Measurements from ENCODE around the gene LMNA. TPM values are rescaled to one million over a fixed set of nuclear protein-coding genes. Genes with fewer than 3 reads are reported as not detected.

LMNA gene
- polyA plus RNA-seq, 1 of the 3 experiments (the other 2 are of a cell fraction) = 983 TPM

DNA sequence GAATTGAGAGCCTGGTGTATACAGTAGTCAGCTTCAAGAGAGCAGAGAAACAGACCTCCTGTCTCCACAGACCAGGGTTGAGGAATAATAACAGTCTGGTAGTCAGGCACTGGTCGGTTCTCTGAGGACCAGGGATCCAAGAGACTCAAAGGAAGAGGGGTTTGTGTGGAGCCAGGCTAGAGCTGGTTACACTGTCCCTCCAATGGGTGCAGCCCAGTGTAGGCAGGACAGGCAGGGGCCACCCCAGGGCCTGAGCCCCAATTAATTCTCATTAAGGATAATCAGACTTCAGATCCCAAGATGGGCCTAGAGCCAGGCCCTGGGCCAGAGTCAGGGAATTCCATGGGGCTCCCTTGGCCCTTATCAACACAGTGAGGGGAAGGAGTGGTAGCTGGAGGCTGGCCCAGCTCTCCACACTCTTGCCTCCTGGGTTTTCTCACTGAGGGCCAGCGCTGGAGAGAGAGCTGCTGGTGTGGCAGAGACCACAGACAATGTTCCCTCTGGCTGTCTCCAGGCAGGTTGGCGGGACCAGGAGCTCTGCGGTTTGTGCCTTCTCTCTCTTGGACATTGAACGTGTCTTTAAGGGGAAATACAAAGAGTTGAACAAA lies 48.0 kb downstream of the LMNA start:
- DNase-seq = peak; percentile 56
- no peak overlapping the region for H2AFZ ChIP-seq (ENCODE audit: low read depth)
- H3K27ac ChIP-seq (ENCODE audit: low read depth in 2 of 2, low read length in 1 of 2) = no peak overlapping the region
- H3K9me3 ChIP-seq = no peaks in the 10 kb centered on the region
- peaks cover 3 to 18% of the 10 kb centered on the region in 2 experiments; a peak in 2 of 4 replicates for H3K4me1 ChIP-seq (ENCODE audit: control insufficient read depth in 1 of 2, insufficient read depth in 2 of 2, low read depth in 1 of 2, low read length in 1 of 2)
- no peaks in the 10 kb centered on the region for H3K9me2 ChIP-seq
- TF ChIP-seq, protein P1, sequence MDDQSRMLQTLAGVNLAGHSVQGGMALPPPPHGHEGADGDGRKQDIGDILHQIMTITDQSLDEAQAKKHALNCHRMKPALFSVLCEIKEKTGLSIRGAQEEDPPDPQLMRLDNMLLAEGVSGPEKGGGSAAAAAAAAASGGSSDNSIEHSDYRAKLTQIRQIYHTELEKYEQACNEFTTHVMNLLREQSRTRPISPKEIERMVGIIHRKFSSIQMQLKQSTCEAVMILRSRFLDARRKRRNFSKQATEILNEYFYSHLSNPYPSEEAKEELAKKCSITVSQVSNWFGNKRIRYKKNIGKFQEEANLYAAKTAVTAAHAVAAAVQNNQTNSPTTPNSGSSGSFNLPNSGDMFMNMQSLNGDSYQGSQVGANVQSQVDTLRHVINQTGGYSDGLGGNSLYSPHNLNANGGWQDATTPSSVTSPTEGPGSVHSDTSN (IDR thresholded peaks at IDR 0.05) = no peak
- TF ChIP-seq GATA2 (CRISPR knock-in tag; IDR thresholded peaks at IDR 0.05) = peak; percentile 26; the same call in 1 of the 2 replicates
- POLR2A ChIA-PET = interaction anchor here (1.4 kb wide), 1 partner anchor 51 kb away, joined by 4 read pairs; the partner anchor contains the start of gene PMF1
- H4K20me1 ChIP-seq (ENCODE audit: insufficient read depth) = no peaks in the 10 kb centered on the region
- H3K79me2 ChIP-seq (ENCODE audit: insufficient read depth) = no peaks in the 10 kb centered on the region
- no peaks in the 10 kb centered on the region for H3K27me3 ChIP-seq (ENCODE audit: insufficient read depth)
- CTCF ChIA-PET = interaction anchor here (0.5 to 2.8 kb wide), 6 partner anchors 10 to 861 kb away, joined by 3 to 9 read pairs (median 3); no protein-coding TSS in a partner anchor
- no peaks in the 10 kb centered on the region for H3F3A ChIP-seq (replicated peaks; ENCODE audit: insufficient read depth)
- no peak overlapping the region for H3K9ac ChIP-seq
- 86% methylated on average over 5 of the region's 5 CpGs for WGBS (ENCODE audit: low lambda C conversion rate)
- H3K4me3 ChIP-seq (ENCODE audit: low read depth in 2 of 2, low read length in 1 of 2) = no peak overlapping the region
- no peaks in the 10 kb centered on the region for H3K36me3 ChIP-seq (replicated peaks in 1 of 2; ENCODE audit: control insufficient read depth in 1 of 2, insufficient read depth in 2 of 2, low read length in 1 of 2)
- no peak overlapping the region for H3K4me2 ChIP-seq

DNA sequence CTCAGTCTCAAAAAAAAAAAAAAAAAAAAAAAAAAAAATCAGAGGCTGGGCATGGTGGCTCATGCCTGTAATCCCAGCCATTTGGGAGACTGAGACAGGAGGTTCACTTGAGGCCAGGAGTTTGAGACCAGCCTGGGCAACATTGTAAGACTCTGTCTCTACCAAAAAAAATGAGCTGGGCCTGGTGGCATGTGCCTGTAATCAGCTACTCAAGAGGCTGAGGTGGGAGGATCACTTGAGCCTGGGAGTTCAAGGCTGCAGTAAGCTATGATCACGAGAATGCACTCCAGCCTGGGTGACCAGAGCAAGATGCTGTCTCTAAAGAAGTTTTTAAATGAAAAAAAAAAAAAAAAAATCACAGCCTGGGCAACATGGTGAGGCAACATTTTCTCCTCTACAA lies 49.2 kb downstream of the LMNA start:
- Histone ChIP-seq H3F3A (replicated peaks; ENCODE audit: insufficient read depth) (no peaks in the 10 kb centered on the region), H3K36me3 (replicated peaks in 1 of 2; ENCODE audit: control insufficient read depth in 1 of 2, insufficient read depth in 2 of 2, low read length in 1 of 2) (no peaks in the 10 kb centered on the region), H2AFZ (ENCODE audit: low read depth) (no peak overlapping the region), H3K9me3 (no peaks in the 10 kb centered on the region), H3K9ac (no peak overlapping the region), H3K4me3 (ENCODE audit: low read depth in 2 of 2, low read length in 1 of 2) (no peak overlapping the region), H4K20me1 (ENCODE audit: insufficient read depth) (no peaks in the 10 kb centered on the region), H3K4me2 (no peak overlapping the region), H3K79me2 (ENCODE audit: insufficient read depth) (no peaks in the 10 kb centered on the region), H3K27me3 (ENCODE audit: insufficient read depth) (no peaks in the 10 kb centered on the region), H3K27ac (ENCODE audit: low read depth in 2 of 2, low read length in 1 of 2) (no peak overlapping the region), H3K9me2 (no peaks in the 10 kb centered on the region), H3K4me1 (ENCODE audit: control insufficient read depth in 1 of 2, insufficient read depth in 2 of 2, low read depth in 1 of 2, low read length in 1 of 2) (peaks cover 3 to 18% of the 10 kb centered on the region in 2 experiments; a peak in 2 of 4 replicates)
- 94% methylated on average over 1 of the region's 1 CpG for WGBS (ENCODE audit: low lambda C conversion rate)
- no peak for DNase-seq
- ChIA-PET POLR2A (no interaction called here), CTCF (interaction anchor here (0.6 to 2.2 kb wide), 10 partner anchors 10 to 96 kb away, joined by 3 to 7 read pairs (median 4); no protein-coding TSS in a partner anchor)
- TF ChIP-seq FOXM1 (IDR thresholded peaks at IDR 0.05; ENCODE audit: low read depth) (no peak), NRF1 (IDR thresholded peaks at IDR 0.05; ENCODE audit: low read depth, low read length) (no peak), TCF12 (IDR thresholded peaks at IDR 0.05) (no peak), TAF1 (IDR thresholded peaks at IDR 0.05; ENCODE audit: borderline replicate concordance, low read depth, low read length) (no peak), RFX5 (IDR thresholded peaks at IDR 0.05; ENCODE audit: low read length) (no peak), RCOR1 (IDR thresholded peaks at IDR 0.05; ENCODE audit: low read length) (no peak), JUND (IDR thresholded peaks at IDR 0.05) (no peak), FOXJ3 (CRISPR knock-in tag; IDR thresholded peaks at IDR 0.05) (no peak), NFIC (IDR thresholded peaks at IDR 0.05; ENCODE audit: borderline replicate concordance) (no peak), CHD2 (IDR thresholded peaks at IDR 0.05; ENCODE audit: low read length, partially characterized antibody) (no peak), GABPA (IDR thresholded peaks at IDR 0.05; ENCODE audit: low read depth) (no peak), FOSL2 (IDR thresholded peaks at IDR 0.05; ENCODE audit: borderline replicate concordance, low read depth) (no peak), TEAD4 (IDR thresholded peaks at IDR 0.05; ENCODE audit: borderline replicate concordance, insufficient read depth) (no peak)
- TF ChIP-seq, protein P2, sequence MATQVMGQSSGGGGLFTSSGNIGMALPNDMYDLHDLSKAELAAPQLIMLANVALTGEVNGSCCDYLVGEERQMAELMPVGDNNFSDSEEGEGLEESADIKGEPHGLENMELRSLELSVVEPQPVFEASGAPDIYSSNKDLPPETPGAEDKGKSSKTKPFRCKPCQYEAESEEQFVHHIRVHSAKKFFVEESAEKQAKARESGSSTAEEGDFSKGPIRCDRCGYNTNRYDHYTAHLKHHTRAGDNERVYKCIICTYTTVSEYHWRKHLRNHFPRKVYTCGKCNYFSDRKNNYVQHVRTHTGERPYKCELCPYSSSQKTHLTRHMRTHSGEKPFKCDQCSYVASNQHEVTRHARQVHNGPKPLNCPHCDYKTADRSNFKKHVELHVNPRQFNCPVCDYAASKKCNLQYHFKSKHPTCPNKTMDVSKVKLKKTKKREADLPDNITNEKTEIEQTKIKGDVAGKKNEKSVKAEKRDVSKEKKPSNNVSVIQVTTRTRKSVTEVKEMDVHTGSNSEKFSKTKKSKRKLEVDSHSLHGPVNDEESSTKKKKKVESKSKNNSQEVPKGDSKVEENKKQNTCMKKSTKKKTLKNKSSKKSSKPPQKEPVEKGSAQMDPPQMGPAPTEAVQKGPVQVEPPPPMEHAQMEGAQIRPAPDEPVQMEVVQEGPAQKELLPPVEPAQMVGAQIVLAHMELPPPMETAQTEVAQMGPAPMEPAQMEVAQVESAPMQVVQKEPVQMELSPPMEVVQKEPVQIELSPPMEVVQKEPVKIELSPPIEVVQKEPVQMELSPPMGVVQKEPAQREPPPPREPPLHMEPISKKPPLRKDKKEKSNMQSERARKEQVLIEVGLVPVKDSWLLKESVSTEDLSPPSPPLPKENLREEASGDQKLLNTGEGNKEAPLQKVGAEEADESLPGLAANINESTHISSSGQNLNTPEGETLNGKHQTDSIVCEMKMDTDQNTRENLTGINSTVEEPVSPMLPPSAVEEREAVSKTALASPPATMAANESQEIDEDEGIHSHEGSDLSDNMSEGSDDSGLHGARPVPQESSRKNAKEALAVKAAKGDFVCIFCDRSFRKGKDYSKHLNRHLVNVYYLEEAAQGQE (IDR thresholded peaks at IDR 0.05; ENCODE audit: low read depth, low read length) = no peak
- TF ChIP-seq, protein P3, sequence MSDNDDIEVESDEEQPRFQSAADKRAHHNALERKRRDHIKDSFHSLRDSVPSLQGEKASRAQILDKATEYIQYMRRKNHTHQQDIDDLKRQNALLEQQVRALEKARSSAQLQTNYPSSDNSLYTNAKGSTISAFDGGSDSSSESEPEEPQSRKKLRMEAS (IDR thresholded peaks at IDR 0.05; ENCODE audit: low read depth) = no peak
- TF ChIP-seq, protein P4, sequence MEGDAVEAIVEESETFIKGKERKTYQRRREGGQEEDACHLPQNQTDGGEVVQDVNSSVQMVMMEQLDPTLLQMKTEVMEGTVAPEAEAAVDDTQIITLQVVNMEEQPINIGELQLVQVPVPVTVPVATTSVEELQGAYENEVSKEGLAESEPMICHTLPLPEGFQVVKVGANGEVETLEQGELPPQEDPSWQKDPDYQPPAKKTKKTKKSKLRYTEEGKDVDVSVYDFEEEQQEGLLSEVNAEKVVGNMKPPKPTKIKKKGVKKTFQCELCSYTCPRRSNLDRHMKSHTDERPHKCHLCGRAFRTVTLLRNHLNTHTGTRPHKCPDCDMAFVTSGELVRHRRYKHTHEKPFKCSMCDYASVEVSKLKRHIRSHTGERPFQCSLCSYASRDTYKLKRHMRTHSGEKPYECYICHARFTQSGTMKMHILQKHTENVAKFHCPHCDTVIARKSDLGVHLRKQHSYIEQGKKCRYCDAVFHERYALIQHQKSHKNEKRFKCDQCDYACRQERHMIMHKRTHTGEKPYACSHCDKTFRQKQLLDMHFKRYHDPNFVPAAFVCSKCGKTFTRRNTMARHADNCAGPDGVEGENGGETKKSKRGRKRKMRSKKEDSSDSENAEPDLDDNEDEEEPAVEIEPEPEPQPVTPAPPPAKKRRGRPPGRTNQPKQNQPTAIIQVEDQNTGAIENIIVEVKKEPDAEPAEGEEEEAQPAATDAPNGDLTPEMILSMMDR (IDR thresholded peaks at IDR 0.05) = no peak
- TF ChIP-seq, protein P5, sequence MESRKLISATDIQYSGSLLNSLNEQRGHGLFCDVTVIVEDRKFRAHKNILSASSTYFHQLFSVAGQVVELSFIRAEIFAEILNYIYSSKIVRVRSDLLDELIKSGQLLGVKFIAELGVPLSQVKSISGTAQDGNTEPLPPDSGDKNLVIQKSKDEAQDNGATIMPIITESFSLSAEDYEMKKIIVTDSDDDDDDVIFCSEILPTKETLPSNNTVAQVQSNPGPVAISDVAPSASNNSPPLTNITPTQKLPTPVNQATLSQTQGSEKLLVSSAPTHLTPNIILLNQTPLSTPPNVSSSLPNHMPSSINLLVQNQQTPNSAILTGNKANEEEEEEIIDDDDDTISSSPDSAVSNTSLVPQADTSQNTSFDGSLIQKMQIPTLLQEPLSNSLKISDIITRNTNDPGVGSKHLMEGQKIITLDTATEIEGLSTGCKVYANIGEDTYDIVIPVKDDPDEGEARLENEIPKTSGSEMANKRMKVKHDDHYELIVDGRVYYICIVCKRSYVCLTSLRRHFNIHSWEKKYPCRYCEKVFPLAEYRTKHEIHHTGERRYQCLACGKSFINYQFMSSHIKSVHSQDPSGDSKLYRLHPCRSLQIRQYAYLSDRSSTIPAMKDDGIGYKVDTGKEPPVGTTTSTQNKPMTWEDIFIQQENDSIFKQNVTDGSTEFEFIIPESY (IDR thresholded peaks at IDR 0.05; ENCODE audit: borderline replicate concordance, low read depth) = no peak

Measured in SK-N-SH (cell line).